Astrocyte of the spinal cord (primary cell): ENCODE measurements around the gene PDE4C.

ENCODE experiments used
- DNase-seq: peaks from one replicate; pipeline ENCODE4 v3.0.0; 2011; ENCODE audit warnings: low read depth, low spot score
- H3K4me3 ChIP-seq: 2 replicates; pipeline ENCODE4 v1.5.1; 2011; ENCODE audit warnings: low read depth, mild to moderate bottlenecking, low read length, moderate library complexity
- CTCF ChIP-seq: IDR thresholded peaks from 2 replicates; pipeline ENCODE4 v1.5.1; 2012; ENCODE audit warnings: low read depth, mild to moderate bottlenecking, low read length, inconsistent platforms
- in situ Hi-C: cut with HindIII; loops from 2 replicates; pipeline ENCODE4 v1.10.0; 2017; ENCODE audit warnings: low sequenced_read_pairs

The PDE4C gene

DNA sequence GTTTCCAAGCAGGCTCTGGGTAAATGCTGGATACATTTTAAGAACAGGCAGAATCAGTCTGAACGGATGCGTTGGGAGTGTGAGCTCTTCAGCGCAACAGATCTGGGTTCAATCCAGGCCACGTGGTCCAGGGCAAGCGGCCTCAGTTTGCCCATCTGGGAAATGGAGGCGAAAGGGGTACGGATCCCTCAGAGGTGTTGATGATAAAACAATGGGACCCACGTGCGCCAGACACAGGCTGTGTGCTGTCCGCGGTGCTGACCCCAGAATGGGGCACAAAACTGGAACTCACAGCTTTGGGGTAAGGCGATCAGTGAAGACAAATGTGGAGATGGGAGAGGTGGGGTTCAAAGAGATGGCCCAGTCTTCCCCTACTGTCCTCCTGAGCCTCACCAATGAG is 13.1 kb upstream of the PDE4C start:
- DNase-seq, result no peak
- TF ChIP-seq CTCF, result no peak
- in situ Hi-C loops, result no loop called here
- no peak overlapping the region for H3K4me3 ChIP-seq

DNA sequence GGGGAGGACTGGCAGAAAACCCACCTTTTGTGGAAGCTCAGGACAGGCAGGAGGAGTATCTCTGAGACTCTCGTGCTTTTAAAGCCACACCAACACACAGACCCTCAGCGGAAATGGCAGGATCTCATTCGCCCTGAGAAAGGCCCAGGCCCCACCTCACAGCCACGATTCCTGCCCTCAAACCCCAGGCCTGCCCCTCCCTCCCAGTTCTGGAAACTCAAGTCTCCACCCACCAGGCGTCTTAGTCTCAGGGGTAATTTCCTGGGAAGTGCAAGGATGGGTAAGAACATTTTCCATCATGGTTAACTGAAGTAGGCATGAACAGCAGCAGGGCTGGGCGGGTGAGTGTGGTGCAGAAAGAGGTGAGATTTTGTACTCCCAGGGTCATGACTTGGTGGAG is 8.0 kb upstream of the PDE4C start:
- no peak for TF ChIP-seq CTCF
- no peak overlapping the region for H3K4me3 ChIP-seq
- no peak for DNase-seq
- in situ Hi-C loops, result no loop called here

GRCh38 chr19:18233224-18233825 is 7.1 kb upstream of the PDE4C start:
- in situ Hi-C loops, result no loop called here
- TF ChIP-seq CTCF, result no peak
- H3K4me3 ChIP-seq, result no peak overlapping the region
- DNase-seq, result no peak

GRCh38 chr19:18232540-18233223 is 6.4 kb upstream of the PDE4C start:
- in situ Hi-C loops, result no loop called here
- TF ChIP-seq CTCF, result no peak
- DNase-seq, result no peak
- H3K4me3 ChIP-seq, result no peak overlapping the region

- DNase-seq, result no peak
- H3K4me3 ChIP-seq, result no peak overlapping the region
- TF ChIP-seq CTCF, result no peak
- in situ Hi-C loops, result no loop called here
Observed at GRCh38 chr19:18231775-18232174, 5.5 kb upstream of the PDE4C start.

- no peak overlapping the region for H3K4me3 ChIP-seq
- TF ChIP-seq CTCF, result no peak
- in situ Hi-C loops, result no loop called here
- no peak for DNase-seq
Observed at GRCh38 chr19:18230941-18231734, 4.9 kb upstream of the PDE4C start.
